Dedifferentiated amniotic fluid mesenchymal stem cell (primary cell): ENCODE measurements around the gene FGFRL1.
"Not testable (repeated sequence)": the region's sequence is repeated elsewhere in the genome, so short reads cannot be mapped to it uniquely, and the experiment has no call there.

Experiments used
- DNase-seq: peaks from one replicate; pipeline ENCODE4 v3.0.0-alpha.2; 2016; ENCODE audit errors: extremely low spot score

The FGFRL1 gene

DNA sequence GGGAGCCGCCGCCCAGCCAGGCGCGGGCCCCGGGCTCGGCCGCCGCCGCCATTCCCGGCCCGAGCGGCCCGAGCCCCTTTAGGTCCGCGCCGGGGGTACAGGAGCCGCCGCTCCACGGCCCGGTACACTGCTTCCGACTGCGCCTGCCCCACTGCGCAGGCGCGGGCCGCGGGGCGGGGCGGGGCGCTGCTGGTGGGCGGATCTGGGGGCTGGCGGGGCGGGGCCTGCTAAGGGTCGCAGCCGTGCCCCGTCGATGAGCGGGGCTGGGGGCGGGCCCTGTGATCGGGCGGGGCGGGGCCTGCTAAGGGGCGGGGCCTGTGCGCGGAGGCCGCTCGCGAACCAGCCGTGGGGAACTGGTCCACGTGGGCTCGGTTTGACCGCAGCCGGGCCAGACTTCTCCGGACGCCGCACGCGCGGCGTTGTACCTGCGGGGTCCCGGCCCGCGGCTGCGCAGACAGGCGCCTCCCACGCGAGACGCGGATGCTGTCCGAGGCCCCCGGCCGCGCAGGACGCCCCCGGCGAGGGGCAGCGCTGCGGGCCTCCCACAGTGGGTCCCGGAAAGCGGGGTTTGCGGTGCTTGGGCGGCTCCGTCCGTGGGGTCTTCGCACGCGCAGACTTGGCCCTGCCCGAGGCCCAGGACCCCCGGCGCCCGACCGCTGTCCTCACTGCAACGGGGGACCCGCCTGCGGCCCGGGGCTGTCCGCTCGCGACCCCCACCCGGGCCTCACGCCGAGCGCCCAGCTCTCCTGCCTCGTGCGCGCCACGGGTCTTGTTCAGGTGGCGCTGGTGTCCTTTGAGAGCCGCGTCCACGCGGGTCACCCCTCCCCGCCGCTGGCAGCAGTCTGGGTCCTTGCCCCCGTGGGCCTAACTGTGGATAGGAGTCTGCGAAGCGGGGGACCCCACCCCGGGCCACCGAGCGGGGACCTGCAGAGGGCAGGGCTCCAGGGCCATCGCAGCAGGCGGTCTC lies 37.7 kb upstream of the FGFRL1 start, which contains the start of gene DGKQ:
DGKQ (minus strand) TSS at position 139 of the 967 bp plus-strand sequence; CDS start at position 52, 87 bp downstream.
- peak; percentile 74 for DNase-seq

DNA sequence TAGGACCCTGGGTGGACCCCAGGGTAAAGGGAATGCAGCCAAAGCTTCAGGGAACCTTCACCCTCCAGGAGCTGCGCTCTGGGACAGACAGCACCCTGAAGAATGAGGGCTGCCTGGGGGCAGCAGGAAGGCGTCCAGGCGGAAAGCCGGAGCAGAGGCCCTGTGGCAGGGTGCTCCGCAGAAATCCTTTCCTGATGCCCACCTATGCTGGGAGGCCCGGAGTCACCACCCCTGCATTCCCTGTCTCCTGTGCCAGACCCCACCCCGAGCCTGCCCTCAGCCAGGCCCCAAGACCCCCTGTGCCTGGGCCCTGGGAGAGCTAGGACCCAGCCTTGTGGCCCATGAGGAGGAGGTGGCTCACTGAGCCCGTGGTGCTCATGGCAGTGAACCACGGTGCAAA lies 36.8 kb upstream of the FGFRL1 start:
- no peak for DNase-seq

DNA sequence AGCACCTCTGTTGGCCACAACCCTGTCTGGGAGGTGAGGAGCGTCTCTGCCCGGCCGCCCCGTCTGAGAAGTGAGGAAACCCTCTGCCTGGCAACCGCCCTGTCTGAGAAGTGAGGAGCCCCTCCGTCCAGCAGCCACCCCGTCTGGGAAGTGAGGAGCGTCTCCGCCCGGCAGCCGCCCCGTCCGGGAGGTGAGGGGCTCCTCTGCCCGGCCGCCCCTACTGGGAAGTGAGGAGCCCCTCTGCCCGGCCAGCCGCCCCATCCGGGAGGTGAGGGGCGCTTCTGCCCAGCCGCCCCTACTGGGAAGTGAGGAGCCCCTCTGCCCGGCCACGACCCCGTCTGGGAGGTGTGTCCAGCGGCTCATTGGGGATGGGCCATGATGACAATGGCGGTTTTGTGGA lies 35.4 kb upstream of the FGFRL1 start:
- not testable (repeated sequence) for DNase-seq

DNA sequence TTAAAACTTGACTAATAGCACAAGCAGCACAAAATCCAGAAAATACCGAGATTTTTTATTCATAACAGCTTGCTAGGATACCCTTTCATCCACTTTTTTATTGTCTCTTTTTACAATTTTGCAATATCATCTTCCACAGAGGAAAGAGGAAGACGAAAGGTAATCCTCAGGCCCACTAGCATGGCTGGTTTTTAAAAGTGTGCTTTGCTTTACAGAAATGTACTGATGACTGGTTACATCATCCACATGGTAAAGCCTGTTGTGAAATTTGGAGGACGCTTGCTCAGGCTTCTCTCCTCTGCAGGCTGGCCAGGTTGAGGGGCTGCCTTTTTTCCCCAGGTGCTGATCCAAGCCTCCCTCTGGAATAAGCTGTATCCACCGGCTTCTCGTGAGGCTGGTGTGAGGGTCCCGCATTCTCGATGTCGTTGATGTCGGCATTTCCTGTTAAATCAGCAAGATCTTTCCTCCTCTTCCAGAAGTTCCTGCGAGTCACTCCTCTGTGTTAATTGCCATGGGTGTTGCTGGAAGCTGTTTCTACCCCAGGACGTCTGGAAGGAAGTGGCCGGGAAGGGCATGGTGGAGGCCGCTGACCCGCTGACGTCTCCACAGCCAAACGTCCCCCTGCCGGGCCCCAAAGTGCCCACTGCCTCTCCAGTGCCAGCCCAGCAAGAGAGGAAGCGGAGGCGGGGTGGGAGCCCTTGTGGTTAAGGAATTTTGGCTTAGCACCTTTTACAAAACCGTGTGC lies 32.3 kb upstream of the FGFRL1 start:
- peak; percentile 39 for DNase-seq

DNA sequence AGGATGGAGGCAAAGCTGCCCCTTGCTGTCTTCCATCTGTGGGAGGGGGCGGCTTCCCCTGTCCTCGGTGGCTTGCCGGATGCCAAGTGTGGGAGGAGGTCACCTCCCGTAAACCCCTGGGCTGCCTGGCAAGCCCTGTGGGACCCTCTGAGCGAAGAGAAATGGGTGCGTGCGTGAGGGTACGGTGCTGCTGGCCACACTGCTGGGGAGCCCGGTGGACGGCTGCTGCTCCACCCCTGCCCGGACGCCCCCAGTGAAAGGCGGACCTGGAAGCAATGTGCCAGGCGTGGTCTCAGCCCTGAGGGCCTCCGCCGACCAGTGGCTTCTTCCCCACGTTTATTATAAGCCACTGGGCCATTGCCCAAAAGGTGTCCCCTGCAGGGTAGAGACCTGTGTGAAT lies 29.1 kb upstream of the FGFRL1 start:
- no peak for DNase-seq

DNA sequence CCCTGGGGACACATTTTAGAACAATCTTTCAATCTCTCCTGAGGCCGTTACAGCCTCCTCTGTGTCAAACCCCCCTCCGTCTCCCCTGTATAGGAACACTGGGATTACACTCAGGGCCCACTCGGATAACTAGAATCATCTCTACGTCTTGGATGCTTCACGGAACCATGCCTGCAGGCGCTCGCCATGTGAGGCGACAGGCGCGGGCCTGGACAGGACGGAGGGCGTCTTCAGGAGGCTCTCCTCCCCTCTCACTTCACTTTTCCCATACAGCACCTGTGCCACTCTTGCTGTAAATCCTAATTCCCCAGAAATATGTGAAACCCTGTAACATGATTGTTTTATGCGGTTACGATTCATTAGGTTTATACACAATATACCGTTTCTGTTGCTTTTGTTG lies 28.6 kb upstream of the FGFRL1 start:
- no peak for DNase-seq

DNA sequence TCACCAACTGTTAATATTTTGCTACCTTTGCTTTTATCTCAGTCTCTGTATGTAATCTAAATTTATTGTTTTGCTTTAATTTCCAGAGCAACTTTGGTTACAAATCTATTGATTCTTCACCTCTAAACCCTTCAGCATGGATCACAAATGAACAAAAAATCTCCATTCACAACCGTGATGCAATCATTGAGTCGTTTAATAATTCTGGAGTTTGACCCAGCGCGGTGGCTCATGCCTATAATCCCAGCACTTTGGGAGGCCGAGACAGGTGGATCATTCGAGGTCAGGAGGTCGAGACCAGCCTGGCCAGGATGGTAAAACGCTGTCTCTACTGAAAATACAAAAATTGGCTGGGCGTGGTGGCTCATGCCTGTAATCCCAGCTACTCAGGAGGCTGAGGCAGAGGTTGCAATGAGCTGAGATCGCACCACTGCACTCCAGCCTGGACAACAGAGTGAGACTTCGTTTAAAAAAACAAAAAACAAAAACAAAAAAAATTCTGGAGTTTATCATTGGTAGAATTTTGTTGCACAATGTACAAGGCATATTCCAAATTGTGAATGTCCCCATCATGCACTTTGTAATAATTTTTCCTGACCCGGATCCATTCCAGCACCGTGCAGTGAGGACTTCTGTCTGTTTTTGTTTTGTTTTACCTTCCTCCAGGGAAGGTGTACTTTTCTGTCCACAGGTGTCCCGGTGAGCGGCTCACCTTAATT lies 26.9 kb upstream of the FGFRL1 start:
- DNase-seq, result no peak

DNA sequence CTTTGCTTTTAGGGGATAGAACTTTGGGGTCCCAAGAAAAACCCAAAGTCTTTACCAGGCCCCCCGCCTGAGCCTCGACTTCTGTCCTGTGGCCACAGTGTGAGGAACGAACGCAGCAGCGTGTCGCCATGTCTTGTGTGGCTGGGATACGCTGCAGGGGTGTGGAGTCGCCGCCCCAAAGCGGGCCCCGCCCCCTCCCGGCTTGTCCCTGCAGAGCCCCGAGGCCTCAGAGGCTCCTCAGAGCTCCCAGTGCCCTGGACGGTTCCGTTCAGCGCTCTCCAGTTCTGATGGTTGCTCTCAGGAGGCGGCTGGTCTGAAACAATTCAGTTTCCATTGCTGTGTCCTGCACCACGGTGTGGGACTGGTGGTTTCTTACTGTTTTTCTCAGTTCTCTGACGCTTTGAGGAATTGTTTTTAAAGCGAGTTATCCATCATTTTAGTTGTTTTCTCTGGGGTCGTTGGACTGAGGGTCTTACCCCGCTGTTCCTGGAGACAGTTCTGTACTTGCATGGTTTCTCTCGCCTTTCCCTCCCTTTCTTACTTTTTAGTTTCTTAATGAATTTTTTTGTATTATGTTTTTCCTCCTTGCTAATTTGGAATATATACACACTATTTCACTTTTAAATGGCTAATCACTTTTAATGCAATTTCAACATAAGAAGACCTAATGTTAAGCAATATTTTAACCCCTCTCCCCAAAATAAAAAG lies 26.1 kb upstream of the FGFRL1 start:
- DNase-seq, result no peak

DNA sequence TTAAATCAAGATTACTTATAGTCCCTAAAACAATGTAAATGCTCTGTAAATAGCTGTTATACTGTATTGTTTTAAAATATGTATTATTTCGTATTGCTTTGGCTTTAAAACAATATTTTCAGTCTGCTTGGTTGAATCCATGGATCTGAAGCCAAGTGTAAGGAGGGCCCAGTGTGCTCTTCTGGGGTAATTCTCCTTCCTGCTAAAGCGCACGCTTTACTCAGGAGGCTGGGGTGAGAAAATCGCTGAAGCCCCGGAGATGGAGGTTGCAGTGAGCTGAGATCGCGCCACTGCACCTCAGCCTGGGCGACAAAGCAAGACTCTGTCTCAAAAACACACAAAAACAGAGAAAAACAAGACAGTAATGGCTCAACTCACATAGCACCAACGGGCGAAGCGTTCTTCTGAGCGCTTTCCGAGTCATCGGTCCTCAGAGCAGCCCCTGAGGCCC lies 25.0 kb upstream of the FGFRL1 start:
- DNase-seq, result no peak

DNA sequence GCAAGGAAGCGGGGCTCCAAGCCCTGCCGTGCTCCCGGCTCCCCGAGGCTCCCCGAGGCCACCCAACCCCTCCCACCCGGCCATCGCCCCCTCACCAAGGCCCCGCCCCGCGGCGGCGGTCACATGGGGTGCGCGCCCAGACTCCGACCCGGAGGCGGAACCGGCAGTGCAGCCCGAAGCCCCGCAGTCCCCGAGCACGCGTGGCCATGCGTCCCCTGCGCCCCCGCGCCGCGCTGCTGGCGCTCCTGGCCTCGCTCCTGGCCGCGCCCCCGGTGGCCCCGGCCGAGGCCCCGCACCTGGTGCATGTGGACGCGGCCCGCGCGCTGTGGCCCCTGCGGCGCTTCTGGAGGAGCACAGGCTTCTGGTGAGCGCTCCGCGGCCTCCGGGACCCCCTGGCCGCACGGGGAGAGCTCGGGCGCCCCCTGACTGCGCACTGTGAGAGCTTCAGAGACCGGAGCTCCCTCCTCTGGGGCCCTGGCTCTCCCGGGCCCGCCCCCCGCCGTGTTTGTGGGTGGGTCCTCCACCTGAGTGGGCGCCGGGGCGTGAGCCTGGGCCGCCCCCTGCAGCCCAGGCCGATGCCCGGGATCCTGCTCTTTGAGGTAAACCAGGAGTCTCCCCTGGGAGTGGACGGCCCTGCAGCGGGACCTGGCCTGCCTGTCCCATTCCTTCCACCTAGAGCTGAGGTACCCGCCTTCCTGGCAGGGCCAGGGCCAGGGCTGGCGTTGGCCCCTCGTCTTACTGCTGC lies 24.4 kb upstream of the FGFRL1 start, which contains the start of gene IDUA:
IDUA (plus strand) TSS at position 166 of the 745 bp plus-strand sequence; CDS start at position 207, 41 bp downstream.
- peak; percentile 42 for DNase-seq

DNA sequence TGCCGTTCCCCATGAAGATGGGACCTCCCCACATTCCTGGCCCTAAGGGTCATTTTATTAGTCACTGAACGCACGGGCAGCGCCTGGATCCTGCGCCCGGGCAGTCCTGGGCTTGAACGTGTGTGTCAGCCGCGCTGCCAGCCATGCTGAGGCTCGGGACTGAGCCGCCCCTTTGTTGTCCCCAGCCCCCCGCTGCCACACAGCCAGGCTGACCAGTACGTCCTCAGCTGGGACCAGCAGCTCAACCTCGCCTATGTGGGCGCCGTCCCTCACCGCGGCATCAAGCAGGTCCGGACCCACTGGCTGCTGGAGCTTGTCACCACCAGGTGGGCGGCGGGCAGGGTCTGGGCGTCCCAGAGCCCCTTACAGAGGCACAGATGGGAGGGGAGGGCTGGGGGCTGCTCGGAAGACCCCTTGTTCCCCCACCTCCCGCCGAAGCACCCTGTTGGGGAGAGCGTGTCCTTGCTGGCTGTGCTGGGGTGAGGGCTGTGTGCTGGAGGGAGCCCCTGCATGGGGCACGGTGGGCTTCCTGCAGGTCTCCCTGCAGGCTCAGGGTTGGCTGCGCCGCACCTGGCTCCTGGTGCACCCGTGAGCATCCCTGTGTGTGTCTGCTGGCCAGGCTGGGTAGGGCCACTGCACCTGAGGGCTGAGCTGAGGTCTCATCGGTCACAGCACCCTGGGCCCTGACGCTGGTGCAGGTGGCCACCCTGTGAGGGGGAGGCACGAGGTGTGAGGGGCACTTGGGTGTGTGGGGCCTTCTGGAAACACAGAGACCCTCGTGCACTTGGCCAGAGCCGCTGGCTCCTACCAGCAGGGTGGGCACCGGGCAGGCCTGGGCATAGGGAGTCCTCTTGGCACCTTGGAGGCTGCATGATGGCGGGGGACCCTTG lies 23.6 kb upstream of the FGFRL1 start:
- no peak for DNase-seq

DNA sequence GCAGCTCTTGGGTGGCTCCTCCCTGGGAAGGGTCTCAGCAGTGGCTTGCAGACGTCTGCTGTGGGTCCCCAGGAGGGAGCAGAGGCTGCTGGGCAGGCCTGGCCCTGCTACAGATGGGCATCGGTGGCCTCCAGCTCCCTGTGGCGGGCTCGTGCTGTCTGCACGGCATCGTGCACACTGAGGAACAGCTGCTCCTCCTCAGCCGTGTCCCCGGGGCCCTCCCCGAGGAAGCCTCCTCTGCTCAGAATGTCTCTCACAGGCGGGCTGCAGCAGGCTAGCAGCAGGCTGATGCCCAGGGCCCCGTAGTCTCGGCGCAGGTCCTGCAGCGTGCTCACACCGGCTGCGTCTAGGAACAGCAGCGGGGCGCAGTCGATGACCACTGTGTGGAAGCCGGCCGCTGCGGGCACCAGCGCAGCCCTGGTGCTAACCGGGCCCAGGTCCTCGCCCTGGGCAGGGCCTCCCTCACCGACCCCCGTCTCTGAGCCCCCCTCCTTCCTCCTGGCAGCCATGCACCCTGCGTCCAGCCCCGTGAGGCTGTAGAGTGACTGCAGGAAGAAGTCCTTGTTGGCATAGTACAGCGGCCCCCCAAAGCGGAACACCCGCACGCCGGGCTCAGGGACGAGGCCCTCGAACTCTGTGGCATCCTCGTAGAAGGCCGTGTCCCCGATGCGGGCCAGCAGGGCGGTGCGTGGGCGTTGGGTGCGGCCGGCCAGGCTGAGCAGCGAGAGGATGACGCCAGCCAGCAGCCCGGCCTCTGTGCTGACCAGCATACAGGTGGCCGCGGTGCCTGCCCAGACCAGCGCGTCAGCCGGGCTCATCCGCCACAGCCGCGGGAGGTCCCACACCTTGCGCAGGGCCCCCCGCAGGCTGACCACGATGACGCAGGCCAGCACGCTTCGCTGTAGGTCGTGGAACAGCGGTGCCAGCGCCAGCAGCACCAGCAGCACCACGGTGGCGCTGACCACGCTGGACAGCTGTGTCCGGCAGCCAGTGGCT lies 22.4 kb upstream of the FGFRL1 start:
- no peak for DNase-seq

DNA sequence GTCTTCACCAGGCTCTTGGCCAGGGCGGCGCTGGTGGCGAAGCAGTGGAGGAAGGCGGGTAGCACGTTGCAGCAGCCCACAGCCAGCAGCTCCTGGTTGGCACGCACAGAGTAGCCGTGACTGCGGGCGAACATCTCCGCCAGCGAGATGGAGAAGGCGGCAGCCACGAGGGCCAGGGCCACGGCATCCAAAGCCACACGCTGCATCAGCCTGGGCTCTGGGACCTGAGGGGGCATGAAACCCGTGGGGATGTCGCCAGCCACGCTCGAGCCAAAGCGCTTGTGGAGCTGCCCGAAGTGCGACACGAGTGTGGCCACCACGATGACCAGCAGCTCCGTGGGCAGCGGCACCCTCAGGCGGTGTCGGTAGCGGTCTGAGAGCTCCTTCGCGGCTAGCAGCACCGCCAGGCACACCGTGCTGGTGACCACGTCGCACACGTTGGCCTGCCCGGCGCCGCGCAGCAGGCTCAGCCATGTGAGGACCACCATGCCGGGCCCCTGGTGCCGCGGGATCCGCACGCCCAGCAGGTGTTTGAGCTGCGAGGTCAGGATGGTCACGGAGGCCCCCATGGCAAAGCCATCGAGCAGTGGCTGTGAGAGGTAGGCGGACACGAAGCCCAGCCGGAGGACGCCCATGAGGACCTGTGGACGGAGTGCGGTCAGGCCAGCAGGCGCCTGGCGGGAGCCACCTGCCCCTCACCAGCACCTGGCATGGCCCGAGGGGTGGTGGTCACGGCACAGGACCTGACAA lies 21.5 kb upstream of the FGFRL1 start:
- DNase-seq, result no peak

DNA sequence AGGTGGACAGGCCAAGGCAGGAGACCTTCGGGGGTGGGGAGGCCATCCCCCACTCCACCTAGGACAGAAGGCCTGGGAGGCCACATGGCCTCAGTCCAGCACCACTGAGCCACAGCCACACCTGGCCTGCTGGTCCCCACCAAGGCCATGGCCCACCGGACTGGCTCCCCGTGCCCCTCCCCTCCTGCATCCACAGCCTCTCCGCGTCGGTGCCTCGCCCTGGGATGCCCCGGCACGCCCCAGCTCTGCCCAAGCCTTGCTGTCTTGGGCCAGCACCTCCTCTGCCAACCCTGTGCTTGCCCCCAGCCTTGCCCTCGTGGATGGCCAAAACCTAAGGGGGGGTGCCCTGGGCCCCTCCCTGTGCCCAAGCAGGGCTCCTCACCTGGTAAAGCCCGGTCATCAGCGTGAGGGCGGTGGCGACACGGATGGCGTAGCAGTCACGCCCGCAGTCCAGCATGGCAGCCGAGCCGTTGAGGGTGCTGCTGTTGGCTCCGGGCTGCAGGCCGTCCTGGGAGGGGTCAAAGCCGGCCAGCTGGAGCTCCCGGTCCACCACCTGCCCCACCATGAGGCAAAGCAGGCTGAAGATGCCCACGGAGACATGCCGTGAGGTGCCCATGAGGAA lies 20.6 kb upstream of the FGFRL1 start:
- DNase-seq, result no peak

DNA sequence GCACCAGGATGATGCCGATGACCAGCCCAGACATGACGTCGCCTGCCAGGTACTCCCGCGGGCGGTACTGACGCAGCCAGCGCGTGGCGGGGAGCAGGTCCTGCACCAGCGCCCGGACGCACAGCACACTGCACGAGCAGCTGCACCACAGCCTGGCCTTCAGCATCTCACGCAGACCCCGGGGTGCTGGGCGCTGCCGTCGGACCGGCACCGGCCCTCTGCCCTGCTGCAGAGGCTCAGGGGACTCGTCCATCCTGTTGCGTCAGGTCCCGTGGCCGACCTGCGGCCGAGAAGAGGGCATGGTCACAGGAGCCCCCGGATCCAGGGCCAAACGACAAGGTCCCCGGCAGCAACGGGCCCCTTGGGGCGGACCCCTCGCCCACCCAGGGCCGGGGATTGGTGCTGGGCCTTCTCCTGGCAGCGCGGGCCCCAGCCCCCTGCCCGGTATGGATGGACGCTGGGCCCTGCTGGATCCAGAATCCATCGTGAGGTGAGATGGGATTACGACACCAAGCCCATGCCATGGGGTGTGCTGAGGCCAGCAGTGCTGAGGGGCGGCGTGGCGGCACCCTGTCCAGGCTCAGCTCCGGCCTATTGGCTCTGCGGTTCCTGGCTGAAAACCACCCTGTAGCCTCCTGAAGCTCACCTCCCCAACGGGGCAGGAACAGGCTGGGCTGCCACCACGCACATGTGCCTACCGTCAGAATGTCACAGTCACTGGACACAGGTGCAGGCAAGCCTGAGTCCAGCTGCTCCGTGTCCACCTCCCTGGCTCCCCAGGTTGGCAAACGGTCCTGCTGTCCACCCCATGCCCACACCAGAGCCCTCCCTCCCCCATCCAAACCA lies 19.8 kb upstream of the FGFRL1 start:
- DNase-seq, result no peak
